ENCODE results near the gene NDUFV1.

GRCh38 chr11:67613960-67614715, 7.4 kb downstream of the NDUFV1 start:
- TF ChIP-seq CEBPB (IDR thresholded peaks at IDR 0.05; ENCODE audit: low read depth, low read length) (no peak), NFE2L2 (IDR thresholded peaks at IDR 0.05; ENCODE audit: low read depth, low read length) (no peak), POLR2A (IDR thresholded peaks at IDR 0.05; ENCODE audit: low read depth, low read length) (no peak)
- TF ChIP-seq, protein P1, sequence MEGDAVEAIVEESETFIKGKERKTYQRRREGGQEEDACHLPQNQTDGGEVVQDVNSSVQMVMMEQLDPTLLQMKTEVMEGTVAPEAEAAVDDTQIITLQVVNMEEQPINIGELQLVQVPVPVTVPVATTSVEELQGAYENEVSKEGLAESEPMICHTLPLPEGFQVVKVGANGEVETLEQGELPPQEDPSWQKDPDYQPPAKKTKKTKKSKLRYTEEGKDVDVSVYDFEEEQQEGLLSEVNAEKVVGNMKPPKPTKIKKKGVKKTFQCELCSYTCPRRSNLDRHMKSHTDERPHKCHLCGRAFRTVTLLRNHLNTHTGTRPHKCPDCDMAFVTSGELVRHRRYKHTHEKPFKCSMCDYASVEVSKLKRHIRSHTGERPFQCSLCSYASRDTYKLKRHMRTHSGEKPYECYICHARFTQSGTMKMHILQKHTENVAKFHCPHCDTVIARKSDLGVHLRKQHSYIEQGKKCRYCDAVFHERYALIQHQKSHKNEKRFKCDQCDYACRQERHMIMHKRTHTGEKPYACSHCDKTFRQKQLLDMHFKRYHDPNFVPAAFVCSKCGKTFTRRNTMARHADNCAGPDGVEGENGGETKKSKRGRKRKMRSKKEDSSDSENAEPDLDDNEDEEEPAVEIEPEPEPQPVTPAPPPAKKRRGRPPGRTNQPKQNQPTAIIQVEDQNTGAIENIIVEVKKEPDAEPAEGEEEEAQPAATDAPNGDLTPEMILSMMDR (conservative IDR thresholded peaks at IDR 0.05; ENCODE audit: low read depth, low read length) = peak; percentile 58
- TF ChIP-seq, protein P2, sequence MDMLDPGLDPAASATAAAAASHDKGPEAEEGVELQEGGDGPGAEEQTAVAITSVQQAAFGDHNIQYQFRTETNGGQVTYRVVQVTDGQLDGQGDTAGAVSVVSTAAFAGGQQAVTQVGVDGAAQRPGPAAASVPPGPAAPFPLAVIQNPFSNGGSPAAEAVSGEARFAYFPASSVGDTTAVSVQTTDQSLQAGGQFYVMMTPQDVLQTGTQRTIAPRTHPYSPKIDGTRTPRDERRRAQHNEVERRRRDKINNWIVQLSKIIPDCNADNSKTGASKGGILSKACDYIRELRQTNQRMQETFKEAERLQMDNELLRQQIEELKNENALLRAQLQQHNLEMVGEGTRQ (IDR thresholded peaks at IDR 0.05; ENCODE audit: low read depth, low read length) = no peak
